PC-3 (cell line): ENCODE measurements around the gene SF1. TPM values are rescaled to one million over a fixed set of nuclear protein-coding genes. Genes with fewer than 3 reads are reported as not detected.

Experiments
- ATAC-seq: fragments of 200-7000 bp; cut with Tn5 transposase; 2 replicates; pipeline ENCODE4 v1.9.1; 2020; ENCODE audit warnings: mild to moderate bottlenecking, moderate library complexity
- BruUV-seq: library from RNA; stranded (reverse); fragments of 400-500 nt; replicated peaks from 2 replicates; lab custom pipeline; 2021; lab: Mats Ljungman, UMichigan
- CTCF ChIA-PET: fragments of 300-600 bp; sonication (Branson Sonifier 250); formaldehyde crosslinking; loops from one replicate; lab custom pipeline; 2022; ENCODE audit warnings: antibody characterized with exemption; lab: Charles Lee
- POLR2A ChIA-PET: fragments of 300-600 bp; sonication (Branson Sonifier 250); formaldehyde crosslinking; loops from one replicate; lab custom pipeline; 2022; ENCODE audit warnings: antibody characterized with exemption; ENCODE audit not compliant: unreplicated experiment; lab: Charles Lee
- DNase-seq: peaks from one replicate; pipeline ENCODE4 v3.0.0-alpha.2; 2015
- H2AFZ ChIP-seq: fragments of 300-600 bp; sonication (generic); 2 replicates; pipeline ENCODE4 v1.6.0; 2016; ENCODE audit warnings: antibody characterized with exemption, low read length
- H3F3A ChIP-seq: fragments of 300-600 bp; sonication (generic); one replicate; pipeline ENCODE4 v1.6.0; 2017; ENCODE audit warnings: antibody characterized with exemption, low read length, control low read depth, mild to moderate bottlenecking; ENCODE audit not compliant: unreplicated experiment
- H3K27ac ChIP-seq: fragments of 300-600 bp; sonication (generic); 2 replicates; pipeline ENCODE4 v1.5.1; 2016; ENCODE audit warnings: mild to moderate bottlenecking, low read length
- H3K27me3 ChIP-seq: fragments of 300-600 bp; sonication (generic); 2 replicates; pipeline ENCODE4 v1.6.1; 2016; ENCODE audit warnings: low read length, mixed read lengths
- H3K36me3 ChIP-seq: fragments of 300-600 bp; sonication (generic); 2 replicates; pipeline ENCODE4 v1.6.1; 2016; ENCODE audit warnings: low read depth, mixed run types, low read length, mixed read lengths
- H3K4me1 ChIP-seq: fragments of 300-600 bp; sonication (generic); 2 replicates; pipeline ENCODE4 v1.5.1; 2016; ENCODE audit warnings: low read length; ENCODE audit not compliant: insufficient read depth
- H3K4me2 ChIP-seq: fragments of 300-600 bp; sonication (generic); 2 replicates; pipeline ENCODE4 v1.6.0; 2016; ENCODE audit warnings: low read length
- H3K4me3 ChIP-seq: fragments of 300-600 bp; sonication (generic); 2 replicates; pipeline ENCODE4 v1.5.1; 2016; ENCODE audit warnings: mild to moderate bottlenecking, low read length, mixed read lengths
- H3K79me2 ChIP-seq: fragments of 300-600 bp; sonication (generic); 2 replicates; pipeline ENCODE4 v1.6.1; 2017; ENCODE audit warnings: low read length, mixed read lengths
- H3K9ac ChIP-seq: fragments of 300-600 bp; sonication (generic); 2 replicates; pipeline ENCODE4 v1.6.0; 2016; ENCODE audit warnings: mild to moderate bottlenecking, low read length
- H3K9me2 ChIP-seq: fragments of 300-600 bp; sonication (generic); replicated peaks from 2 replicates; pipeline ENCODE4 v1.6.1; 2016; ENCODE audit warnings: mixed run types, low read length, mixed read lengths
- H3K9me3 ChIP-seq: fragments of 300-600 bp; sonication (generic); 2 replicates; pipeline ENCODE4 v1.6.1; 2016; ENCODE audit warnings: low read length, mixed read lengths
- H4K20me1 ChIP-seq: fragments of 300-600 bp; sonication (generic); 2 replicates; pipeline ENCODE4 v1.6.1; 2016; ENCODE audit warnings: low read length, mixed read lengths
- CTCF ChIP-seq: fragments of 300-600 bp; sonication (generic); conservative IDR thresholded peaks from 2 replicates; pipeline ENCODE4 v1.5.1; 2017; ENCODE audit warnings: antibody characterized with exemption, low read depth, mild to moderate bottlenecking, low read length
- EZH2 ChIP-seq: fragments of 300-600 bp; sonication (generic); IDR thresholded peaks from one replicate; pipeline ENCODE4 v1.6.1; 2017; ENCODE audit warnings: antibody characterized with exemption, mild to moderate bottlenecking, low read length; ENCODE audit not compliant: unreplicated experiment
- EZH2phosphoT487 ChIP-seq: fragments of 300-600 bp; sonication (generic); IDR thresholded peaks from 2 replicates; pipeline ENCODE4 v1.6.1; 2018; ENCODE audit warnings: mild to moderate bottlenecking, antibody characterized with exemption, low read length, borderline replicate concordance
- intact Hi-C: fragments of 100-400 bp; cut with micrococcal nuclease; formaldehyde crosslinking; loops from 2 replicates; pipeline ENCODE4 v1.9.0; 2023
- total RNA-seq: library from RNA; depleted of rRNA; stranded (reverse); fragments of >200 nt; gene quantifications from 2 replicates; pipeline ENCODE4 v1.2.3, GENCODE V29; 2014

Gene SF1
- total RNA-seq, 1 experiment from 2014 or later = 217 TPM

GRCh38 chr11:64771861-64772260 lies 6.5 kb downstream of the SF1 start:
- Histone ChIP-seq H3K4me3 (no peak overlapping the region), H2AFZ (no peak overlapping the region), H3K9ac (no peak overlapping the region), H3K27ac (no peak overlapping the region), H3K9me3 (no peaks in the 10 kb centered on the region), H3K79me2 (peaks cover 97% of the 10 kb centered on the region), H3K27me3 (no peaks in the 10 kb centered on the region), H3K36me3 (peaks cover 99% of the 10 kb centered on the region), H4K20me1 (peaks cover 99% of the 10 kb centered on the region), H3K9me2 (no peaks in the 10 kb centered on the region), H3F3A (peaks cover 32% of the 10 kb centered on the region), H3K4me2 (no peak overlapping the region), H3K4me1 (peaks cover 17% of the 10 kb centered on the region)
- CTCF ChIA-PET = interaction anchor here (0.7 kb wide), 1 partner anchor 735 kb away, joined by 4 read pairs; no protein-coding TSS in a partner anchor
- POLR2A ChIA-PET = no interaction called here
- intact Hi-C loops = no loop called here
- DNase-seq = no peak
- TF ChIP-seq EZH2 (no peak), EZH2phosphoT487 (no peak), CTCF (no peak)
- ATAC-seq = no peak
- BruUV-seq = no TSS peak

- ChIA-PET CTCF (no interaction called here), POLR2A (no interaction called here)
- Histone ChIP-seq H3K4me1 (no peaks in the 10 kb centered on the region), H3K27ac (no peak overlapping the region), H3K4me2 (no peak overlapping the region), H3K9me2 (no peaks in the 10 kb centered on the region), H3K36me3 (peaks cover 91% of the 10 kb centered on the region), H3F3A (peaks cover 35% of the 10 kb centered on the region), H3K9me3 (no peaks in the 10 kb centered on the region), H3K9ac (no peak overlapping the region), H3K79me2 (peaks cover 80% of the 10 kb centered on the region), H3K27me3 (no peaks in the 10 kb centered on the region), H3K4me3 (no peak overlapping the region), H2AFZ (no peak overlapping the region), H4K20me1 (peaks cover 89% of the 10 kb centered on the region)
- DNase-seq = no peak
- ATAC-seq = no peak
- intact Hi-C loops = no loop called here
- no peak for TF ChIP-seq CTCF
- no peak for TF ChIP-seq EZH2phosphoT487
- TF ChIP-seq EZH2 = no peak
- BruUV-seq = no TSS peak
Measured at GRCh38 chr11:64770120-64770519, 8.2 kb downstream of the SF1 start.

- Histone ChIP-seq H3K36me3 (peaks cover 91% of the 10 kb centered on the region), H3F3A (peaks cover 44% of the 10 kb centered on the region), H3K27me3 (no peaks in the 10 kb centered on the region), H3K4me2 (no peak overlapping the region), H3K9me3 (no peaks in the 10 kb centered on the region), H3K27ac (no peak overlapping the region), H2AFZ (no peak overlapping the region), H3K9ac (no peak overlapping the region), H3K9me2 (no peaks in the 10 kb centered on the region), H3K79me2 (peaks cover 71% of the 10 kb centered on the region), H3K4me1 (no peaks in the 10 kb centered on the region), H4K20me1 (peaks cover 89% of the 10 kb centered on the region), H3K4me3 (no peak overlapping the region)
- DNase-seq = no peak
- BruUV-seq = TSS peak; percentile 0
- intact Hi-C loops = no loop called here
- CTCF ChIA-PET = no interaction called here
- TF ChIP-seq EZH2 = no peak
- no peak for TF ChIP-seq CTCF
- no peak for TF ChIP-seq EZH2phosphoT487
- POLR2A ChIA-PET = no interaction called here
- ATAC-seq = no peak
Measured at GRCh38 chr11:64769283-64769682, 9.1 kb downstream of the SF1 start.
